ENCODE measurements around the gene PRKCE. TPM values are rescaled to one million over a fixed set of nuclear protein-coding genes. Genes with fewer than 3 reads are reported as not detected.

Gene PRKCE
- total and polyA plus RNA-seq, 2 experiments from 2014 or later: 0.94 to 1.2 TPM

GRCh38 chr2:45928946-45929345, 277.5 kb downstream of the PRKCE start:
- DNase-seq (ENCODE audit: low spot score) (no peak), ATAC-seq (no peak)
- H4K20me1 ChIP-seq (replicated peaks; ENCODE audit: insufficient read depth): no peaks in the 10 kb centered on the region
- no peak overlapping the region for H3K4me3 Mint-ChIP-seq
- no peaks in the 10 kb centered on the region for H3K9me2 ChIP-seq (ENCODE audit: insufficient read depth)
- no peak overlapping the region for H3K27ac ChIP-seq (ENCODE audit: low read depth)
- H3K4me1 Mint-ChIP-seq: peaks cover 5% of the 10 kb centered on the region; the same call in 2 of the 3 replicates
- no peak for TF ChIP-seq POLR2AphosphoS5 (IDR thresholded peaks at IDR 0.05; ENCODE audit: low read depth)
- no peak for TF ChIP-seq EZH2phosphoT487 (IDR thresholded peaks at IDR 0.05; ENCODE audit: unreplicated experiment)
- TF ChIP-seq NANOG (IDR thresholded peaks at IDR 0.05; ENCODE audit: borderline replicate concordance): no peak
- TF ChIP-seq, protein P1, sequence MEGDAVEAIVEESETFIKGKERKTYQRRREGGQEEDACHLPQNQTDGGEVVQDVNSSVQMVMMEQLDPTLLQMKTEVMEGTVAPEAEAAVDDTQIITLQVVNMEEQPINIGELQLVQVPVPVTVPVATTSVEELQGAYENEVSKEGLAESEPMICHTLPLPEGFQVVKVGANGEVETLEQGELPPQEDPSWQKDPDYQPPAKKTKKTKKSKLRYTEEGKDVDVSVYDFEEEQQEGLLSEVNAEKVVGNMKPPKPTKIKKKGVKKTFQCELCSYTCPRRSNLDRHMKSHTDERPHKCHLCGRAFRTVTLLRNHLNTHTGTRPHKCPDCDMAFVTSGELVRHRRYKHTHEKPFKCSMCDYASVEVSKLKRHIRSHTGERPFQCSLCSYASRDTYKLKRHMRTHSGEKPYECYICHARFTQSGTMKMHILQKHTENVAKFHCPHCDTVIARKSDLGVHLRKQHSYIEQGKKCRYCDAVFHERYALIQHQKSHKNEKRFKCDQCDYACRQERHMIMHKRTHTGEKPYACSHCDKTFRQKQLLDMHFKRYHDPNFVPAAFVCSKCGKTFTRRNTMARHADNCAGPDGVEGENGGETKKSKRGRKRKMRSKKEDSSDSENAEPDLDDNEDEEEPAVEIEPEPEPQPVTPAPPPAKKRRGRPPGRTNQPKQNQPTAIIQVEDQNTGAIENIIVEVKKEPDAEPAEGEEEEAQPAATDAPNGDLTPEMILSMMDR (conservative IDR thresholded peaks at IDR 0.05; ENCODE audit: low read depth in 2 of 2): no peak
- TF ChIP-seq, protein P2, sequence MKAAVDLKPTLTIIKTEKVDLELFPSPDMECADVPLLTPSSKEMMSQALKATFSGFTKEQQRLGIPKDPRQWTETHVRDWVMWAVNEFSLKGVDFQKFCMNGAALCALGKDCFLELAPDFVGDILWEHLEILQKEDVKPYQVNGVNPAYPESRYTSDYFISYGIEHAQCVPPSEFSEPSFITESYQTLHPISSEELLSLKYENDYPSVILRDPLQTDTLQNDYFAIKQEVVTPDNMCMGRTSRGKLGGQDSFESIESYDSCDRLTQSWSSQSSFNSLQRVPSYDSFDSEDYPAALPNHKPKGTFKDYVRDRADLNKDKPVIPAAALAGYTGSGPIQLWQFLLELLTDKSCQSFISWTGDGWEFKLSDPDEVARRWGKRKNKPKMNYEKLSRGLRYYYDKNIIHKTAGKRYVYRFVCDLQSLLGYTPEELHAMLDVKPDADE (IDR thresholded peaks at IDR 0.05): no peak
- no peak for TF ChIP-seq ZNF331 (CRISPR knock-in tag; IDR thresholded peaks at IDR 0.05; ENCODE audit: low read depth)
- no peak for TF ChIP-seq EZH2 (IDR thresholded peaks at IDR 0.05; ENCODE audit: low read depth, unreplicated experiment)
- TF ChIP-seq CREB1 (CRISPR knock-in tag; IDR thresholded peaks at IDR 0.05; ENCODE audit: low read depth): no peak
- no peak for TF ChIP-seq ZNF114 (CRISPR knock-in tag; IDR thresholded peaks at IDR 0.05)
- TF ChIP-seq, protein P3, sequence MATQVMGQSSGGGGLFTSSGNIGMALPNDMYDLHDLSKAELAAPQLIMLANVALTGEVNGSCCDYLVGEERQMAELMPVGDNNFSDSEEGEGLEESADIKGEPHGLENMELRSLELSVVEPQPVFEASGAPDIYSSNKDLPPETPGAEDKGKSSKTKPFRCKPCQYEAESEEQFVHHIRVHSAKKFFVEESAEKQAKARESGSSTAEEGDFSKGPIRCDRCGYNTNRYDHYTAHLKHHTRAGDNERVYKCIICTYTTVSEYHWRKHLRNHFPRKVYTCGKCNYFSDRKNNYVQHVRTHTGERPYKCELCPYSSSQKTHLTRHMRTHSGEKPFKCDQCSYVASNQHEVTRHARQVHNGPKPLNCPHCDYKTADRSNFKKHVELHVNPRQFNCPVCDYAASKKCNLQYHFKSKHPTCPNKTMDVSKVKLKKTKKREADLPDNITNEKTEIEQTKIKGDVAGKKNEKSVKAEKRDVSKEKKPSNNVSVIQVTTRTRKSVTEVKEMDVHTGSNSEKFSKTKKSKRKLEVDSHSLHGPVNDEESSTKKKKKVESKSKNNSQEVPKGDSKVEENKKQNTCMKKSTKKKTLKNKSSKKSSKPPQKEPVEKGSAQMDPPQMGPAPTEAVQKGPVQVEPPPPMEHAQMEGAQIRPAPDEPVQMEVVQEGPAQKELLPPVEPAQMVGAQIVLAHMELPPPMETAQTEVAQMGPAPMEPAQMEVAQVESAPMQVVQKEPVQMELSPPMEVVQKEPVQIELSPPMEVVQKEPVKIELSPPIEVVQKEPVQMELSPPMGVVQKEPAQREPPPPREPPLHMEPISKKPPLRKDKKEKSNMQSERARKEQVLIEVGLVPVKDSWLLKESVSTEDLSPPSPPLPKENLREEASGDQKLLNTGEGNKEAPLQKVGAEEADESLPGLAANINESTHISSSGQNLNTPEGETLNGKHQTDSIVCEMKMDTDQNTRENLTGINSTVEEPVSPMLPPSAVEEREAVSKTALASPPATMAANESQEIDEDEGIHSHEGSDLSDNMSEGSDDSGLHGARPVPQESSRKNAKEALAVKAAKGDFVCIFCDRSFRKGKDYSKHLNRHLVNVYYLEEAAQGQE (IDR thresholded peaks at IDR 0.05; ENCODE audit: unreplicated experiment): no peak
- TF ChIP-seq STAT1 (IDR thresholded peaks at IDR 0.05; ENCODE audit: unreplicated experiment): no peak
- TF ChIP-seq JUNB (IDR thresholded peaks at IDR 0.05; ENCODE audit: unreplicated experiment): no peak
- no peak for TF ChIP-seq ZNF462 (CRISPR knock-in tag; IDR thresholded peaks at IDR 0.05)
- no peaks in the 10 kb centered on the region for H3K27me3 ChIP-seq (ENCODE audit: insufficient read depth)
- no peak overlapping the region for H3K4me2 ChIP-seq
- no peaks in the 10 kb centered on the region for H3K36me3 Mint-ChIP-seq (ENCODE audit: low read depth)
- H2AFZ ChIP-seq: no peak overlapping the region
- H3K4me3 ChIP-seq: no peak overlapping the region
- H3K36me3 ChIP-seq (ENCODE audit: insufficient read depth): no peaks in the 10 kb centered on the region
- H3K79me2 ChIP-seq (replicated peaks; ENCODE audit: insufficient read depth): no peaks in the 10 kb centered on the region
- no peak overlapping the region for H3K27ac Mint-ChIP-seq
- H3F3A ChIP-seq (replicated peaks; ENCODE audit: low read depth): no peaks in the 10 kb centered on the region
- H3K9me3 Mint-ChIP-seq: no peaks in the 10 kb centered on the region
- peaks cover under 1% of the 10 kb centered on the region for H3K27me3 Mint-ChIP-seq (ENCODE audit: insufficient read depth, low read depth, poor library complexity)
- H3K4me1 ChIP-seq (ENCODE audit: insufficient read depth): no peaks in the 10 kb centered on the region
